Measurements from ENCODE around the gene FAM13A.
A peak's percentile ranks its signal among the peaks of the same experiment; 100 is the strongest.
"Not testable (repeated sequence)": the region's sequence is repeated elsewhere in the genome, so short reads cannot be mapped to it uniquely, and the experiment has no call there.

The FAM13A gene

GRCh38 chr4:88897180-88897579 is 159.8 kb downstream of the FAM13A start:
- ATAC-seq (ENCODE audit: low read depth) (peak; percentile 44; the same call in 1 of the 3 replicates), DNase-seq (ENCODE audit: low spot score) (no peak)
- no peak overlapping the region for H3K4me3 ChIP-seq (ENCODE audit: severe bottlenecking)
- no peaks in the 10 kb centered on the region for H3K4me1 ChIP-seq (ENCODE audit: insufficient read depth, poor library complexity, severe bottlenecking)
- TF ChIP-seq, protein P1, sequence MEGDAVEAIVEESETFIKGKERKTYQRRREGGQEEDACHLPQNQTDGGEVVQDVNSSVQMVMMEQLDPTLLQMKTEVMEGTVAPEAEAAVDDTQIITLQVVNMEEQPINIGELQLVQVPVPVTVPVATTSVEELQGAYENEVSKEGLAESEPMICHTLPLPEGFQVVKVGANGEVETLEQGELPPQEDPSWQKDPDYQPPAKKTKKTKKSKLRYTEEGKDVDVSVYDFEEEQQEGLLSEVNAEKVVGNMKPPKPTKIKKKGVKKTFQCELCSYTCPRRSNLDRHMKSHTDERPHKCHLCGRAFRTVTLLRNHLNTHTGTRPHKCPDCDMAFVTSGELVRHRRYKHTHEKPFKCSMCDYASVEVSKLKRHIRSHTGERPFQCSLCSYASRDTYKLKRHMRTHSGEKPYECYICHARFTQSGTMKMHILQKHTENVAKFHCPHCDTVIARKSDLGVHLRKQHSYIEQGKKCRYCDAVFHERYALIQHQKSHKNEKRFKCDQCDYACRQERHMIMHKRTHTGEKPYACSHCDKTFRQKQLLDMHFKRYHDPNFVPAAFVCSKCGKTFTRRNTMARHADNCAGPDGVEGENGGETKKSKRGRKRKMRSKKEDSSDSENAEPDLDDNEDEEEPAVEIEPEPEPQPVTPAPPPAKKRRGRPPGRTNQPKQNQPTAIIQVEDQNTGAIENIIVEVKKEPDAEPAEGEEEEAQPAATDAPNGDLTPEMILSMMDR (IDR thresholded peaks at IDR 0.05; ENCODE audit: poor library complexity, severe bottlenecking), result no peak
- no peaks in the 10 kb centered on the region for H3K27me3 ChIP-seq (ENCODE audit: insufficient read depth, poor library complexity, severe bottlenecking)
- H3K36me3 ChIP-seq (ENCODE audit: low read depth), result no peaks in the 10 kb centered on the region
- no peaks in the 10 kb centered on the region for H3K9me3 ChIP-seq (ENCODE audit: severe bottlenecking)
- no peak overlapping the region for H3K27ac ChIP-seq (ENCODE audit: poor library complexity, severe bottlenecking)

DNA sequence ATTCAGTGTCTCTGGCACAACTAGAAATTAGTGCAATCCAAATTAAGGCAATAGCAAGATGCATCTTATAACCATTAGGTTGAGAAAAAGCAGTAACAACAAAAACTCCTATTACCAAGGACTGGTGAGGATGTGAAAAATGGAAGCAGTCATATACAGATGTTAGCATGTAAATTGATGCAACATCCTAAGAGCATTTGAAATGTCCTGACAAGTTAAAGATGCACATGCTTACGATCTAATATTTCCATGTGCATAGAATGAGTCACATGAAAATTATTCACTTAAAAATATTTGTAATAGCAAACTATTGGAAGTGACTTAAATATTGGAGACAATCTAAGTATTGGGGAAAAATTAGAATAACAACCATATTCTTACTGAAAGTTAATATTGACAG is 163.0 kb downstream of the FAM13A start:
- Histone ChIP-seq H3K27ac (ENCODE audit: poor library complexity, severe bottlenecking) (no peak overlapping the region), H3K9me3 (ENCODE audit: severe bottlenecking) (no peaks in the 10 kb centered on the region), H3K4me3 (ENCODE audit: severe bottlenecking) (no peak overlapping the region), H3K36me3 (ENCODE audit: low read depth) (no peaks in the 10 kb centered on the region), H3K27me3 (ENCODE audit: insufficient read depth, poor library complexity, severe bottlenecking) (no peaks in the 10 kb centered on the region), H3K4me1 (ENCODE audit: insufficient read depth, poor library complexity, severe bottlenecking) (no peaks in the 10 kb centered on the region)
- TF ChIP-seq, protein P1 (IDR thresholded peaks at IDR 0.05; ENCODE audit: poor library complexity, severe bottlenecking), result no peak
- no peak for DNase-seq (ENCODE audit: low spot score)
- ATAC-seq (ENCODE audit: low read depth), result no peak

GRCh38 chr4:88892646-88893045 is 164.3 kb downstream of the FAM13A start:
- H3K27ac ChIP-seq (ENCODE audit: poor library complexity, severe bottlenecking), result no peak overlapping the region
- no peaks in the 10 kb centered on the region for H3K36me3 ChIP-seq (ENCODE audit: low read depth)
- ATAC-seq (ENCODE audit: low read depth) (no peak), DNase-seq (ENCODE audit: low spot score) (no peak)
- H3K4me1 ChIP-seq (ENCODE audit: insufficient read depth, poor library complexity, severe bottlenecking), result no peaks in the 10 kb centered on the region
- H3K4me3 ChIP-seq (ENCODE audit: severe bottlenecking), result no peak overlapping the region
- TF ChIP-seq, protein P1 (IDR thresholded peaks at IDR 0.05; ENCODE audit: poor library complexity, severe bottlenecking), result no peak
- H3K9me3 ChIP-seq (ENCODE audit: severe bottlenecking), result no peaks in the 10 kb centered on the region
- H3K27me3 ChIP-seq (ENCODE audit: insufficient read depth, poor library complexity, severe bottlenecking), result no peaks in the 10 kb centered on the region

DNA sequence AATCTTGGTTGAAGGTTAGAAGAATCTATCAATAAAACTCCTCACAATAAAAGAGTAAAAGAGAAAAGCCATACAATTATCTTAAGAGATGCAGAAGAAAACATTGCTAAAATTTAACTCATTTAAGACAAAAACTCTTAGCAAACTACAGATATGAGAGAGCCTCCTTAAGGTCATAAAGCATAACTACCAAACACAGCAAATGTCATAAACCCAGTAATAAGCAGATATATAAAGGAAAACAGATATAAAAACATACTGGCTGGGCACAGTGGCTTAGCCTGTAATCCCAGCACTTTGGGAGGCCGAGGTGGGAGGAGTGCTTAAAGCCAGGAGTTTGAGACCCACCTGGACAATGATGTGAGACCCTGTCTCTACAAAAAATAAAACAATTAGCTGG is 165.3 kb downstream of the FAM13A start:
- Histone ChIP-seq H3K36me3 (ENCODE audit: low read depth) (no peaks in the 10 kb centered on the region), H3K4me1 (ENCODE audit: insufficient read depth, poor library complexity, severe bottlenecking) (no peaks in the 10 kb centered on the region), H3K9me3 (ENCODE audit: severe bottlenecking) (no peaks in the 10 kb centered on the region), H3K27me3 (ENCODE audit: insufficient read depth, poor library complexity, severe bottlenecking) (no peaks in the 10 kb centered on the region), H3K4me3 (ENCODE audit: severe bottlenecking) (no peak overlapping the region), H3K27ac (ENCODE audit: poor library complexity, severe bottlenecking) (no peak overlapping the region)
- TF ChIP-seq, protein P1 (IDR thresholded peaks at IDR 0.05; ENCODE audit: poor library complexity, severe bottlenecking), result no peak
- ATAC-seq (ENCODE audit: low read depth) (no peak), DNase-seq (ENCODE audit: low spot score) (no peak)

GRCh38 chr4:88887409-88887808 is 169.6 kb downstream of the FAM13A start:
- not testable (repeated sequence) for ATAC-seq (ENCODE audit: low read depth); H3K4me3 ChIP-seq (ENCODE audit: severe bottlenecking); H3K27ac ChIP-seq (ENCODE audit: poor library complexity, severe bottlenecking); DNase-seq (ENCODE audit: low spot score); H3K27me3 ChIP-seq (ENCODE audit: insufficient read depth, poor library complexity, severe bottlenecking); H3K36me3 ChIP-seq (ENCODE audit: low read depth); H3K9me3 ChIP-seq (ENCODE audit: severe bottlenecking); H3K4me1 ChIP-seq (ENCODE audit: insufficient read depth, poor library complexity, severe bottlenecking)
